B cell (primary cell): Measurements from ENCODE around the gene DCDC1. TPM values are rescaled to one million over a fixed set of nuclear protein-coding genes. Genes with fewer than 3 reads are reported as not detected.

ENCODE experiments used
- ATAC-seq: fragments of 200-7000 bp; cut with Tn5 transposase; one replicate; pipeline ENCODE4 v1.10.0; 2021; ENCODE audit warnings: low read depth, mild to moderate bottlenecking, moderate number of reproducible peaks, moderate library complexity
- CTCF ChIA-PET: fragments of 350-600 bp; sonication (Branson Sonifier 250); formaldehyde crosslinking; loops from one replicate; lab custom pipeline; 2021; ENCODE audit warnings: antibody characterized with exemption, inconsistent platforms; lab: Charles Lee
- POLR2A ChIA-PET: fragments of 350-600 bp; sonication (Branson Sonifier 250); formaldehyde crosslinking; loops from one replicate; lab custom pipeline; 2021; ENCODE audit warnings: antibody characterized with exemption; lab: Charles Lee
- DNase-seq: peaks from one replicate; pipeline ENCODE4 v3.0.0; 2013
- H2AFZ ChIP-seq: 2 replicates; pipeline ENCODE4 v1.6.1; 2012; ENCODE audit warnings: mild to moderate bottlenecking, low read depth, low read length; ENCODE audit not compliant: insufficient read depth, poor library complexity, severe bottlenecking
- H3K27ac ChIP-seq, 2 donors: 1 replicate in 1 of 2; 2 replicates in 1 of 2; pipeline ENCODE4 v1.5.1; 2012 to 2013; ENCODE audit warnings: low read length in 2 of 2, mild to moderate bottlenecking in 2 of 2, moderate library complexity in 1 of 2
- H3K27me3 ChIP-seq, 4 experiments: fragments of 200-600 bp in 1 of 4; sonication (generic) in 1 of 4; replicated peaks in 1 of 4; 1 replicate in 2 of 4; 2 replicates in 2 of 4; pipeline versions ENCODE4 v1.6.1 to v1.7.0; 2013 to 2016; ENCODE audit warnings: low read length in 3 of 4, mild to moderate bottlenecking in 2 of 4, mixed read lengths in 1 of 4, moderate library complexity in 1 of 4; ENCODE audit not compliant: insufficient read depth in 4 of 4, control insufficient read depth in 3 of 4; ENCODE audit errors: control extremely low read depth in 1 of 4
- H3K36me3 ChIP-seq, 2 experiments: replicated peaks in 1 of 2; 1 replicate in 1 of 2; 2 replicates in 1 of 2; pipeline versions ENCODE4 v1.6.1 to v1.7.1; 2013; ENCODE audit warnings: low read length in 1 of 2; ENCODE audit not compliant: insufficient read depth in 2 of 2, control insufficient read depth in 1 of 2; ENCODE audit errors: control extremely low read depth in 1 of 2, extremely low read depth in 1 of 2
- H3K4me1 ChIP-seq, 2 donors: fragments of 200-600 bp in 1 of 2; sonication (generic) in 1 of 2; 1 replicate in 1 of 2; 2 replicates in 1 of 2; pipeline versions ENCODE4 v1.5.1 to v1.6.1; 2013 to 2017; ENCODE audit warnings: low read length in 2 of 2; ENCODE audit not compliant: control insufficient read depth in 2 of 2, insufficient read depth in 2 of 2
- H3K4me2 ChIP-seq: replicated peaks from 2 replicates; pipeline ENCODE3; 2012; ENCODE audit warnings: mild to moderate bottlenecking, low read depth, low read length; ENCODE audit not compliant: poor library complexity, severe bottlenecking
- H3K4me3 ChIP-seq, 5 experiments: fragments of 200-600 bp in 1 of 5; sonication (generic) in 1 of 5; 1 replicate in 3 of 5; 2 replicates in 2 of 5; pipeline versions ENCODE4 v1.5.1 to v1.7.0; 2011 to 2016; ENCODE audit warnings: low read length in 4 of 5, mild to moderate bottlenecking in 4 of 5, low read depth in 2 of 5, control low read depth in 1 of 5, moderate library complexity in 1 of 5; ENCODE audit not compliant: insufficient read depth in 1 of 5; ENCODE audit errors: control extremely low read depth in 1 of 5, extremely low read depth in 1 of 5
- H3K79me2 ChIP-seq: fragments of 200-600 bp; sonication (generic); one replicate; pipeline ENCODE4 v1.6.0; 2016; ENCODE audit warnings: low read length; ENCODE audit not compliant: control insufficient read depth, insufficient read depth
- H3K9ac ChIP-seq: fragments of 200-600 bp; sonication (generic); 2 replicates; pipeline ENCODE4 v1.6.1; 2017; ENCODE audit warnings: mild to moderate bottlenecking, low read length, moderate library complexity
- H3K9me3 ChIP-seq, 3 donors: one replicate each; pipeline versions ENCODE4 v1.6.1 to v1.7.1; 2013; ENCODE audit warnings: low read length in 2 of 3; ENCODE audit not compliant: control insufficient read depth in 2 of 3, insufficient read depth in 1 of 3; ENCODE audit errors: control extremely low read depth in 1 of 3
- H4K20me1 ChIP-seq: 2 replicates; pipeline ENCODE4 v1.6.0; 2012; ENCODE audit warnings: mild to moderate bottlenecking, low read length; ENCODE audit not compliant: insufficient read depth, control insufficient read depth, poor library complexity, severe bottlenecking
- H3K27ac Mint-ChIP-seq: one replicate; pipeline ENCODE4 v1.8.0; 2021; ENCODE audit warnings: mixed read lengths
- H3K27me3 Mint-ChIP-seq: one replicate; pipeline ENCODE4 v1.8.0; 2021; ENCODE audit warnings: mixed read lengths
- H3K4me1 Mint-ChIP-seq: one replicate; pipeline ENCODE4 v1.8.0; 2021; ENCODE audit warnings: mixed read lengths
- H3K4me3 Mint-ChIP-seq: one replicate; pipeline ENCODE4 v1.8.0; 2021; ENCODE audit warnings: mixed read lengths
- H3K9me3 Mint-ChIP-seq: one replicate; pipeline ENCODE4 v1.8.0; 2022; ENCODE audit warnings: mixed read lengths; ENCODE audit not compliant: insufficient read depth
- CTCF ChIP-seq: fragments of 200-600 bp; IDR thresholded peaks from one replicate; pipeline ENCODE4 v1.8.0; 2022; ENCODE audit warnings: antibody characterized with exemption, mild to moderate bottlenecking
- EZH2 ChIP-seq: IDR thresholded peaks from 2 replicates; pipeline ENCODE4 v1.6.1; 2012; ENCODE audit warnings: borderline replicate concordance, low read depth, mild to moderate bottlenecking, moderate library complexity, low read length; ENCODE audit not compliant: insufficient read depth, poor library complexity, severe bottlenecking
- WGBS: methylation state at CpG from one replicate; pipeline ENCODE4 v1.1.5; 2013; ENCODE audit warnings: missing lambda C conversion rate; ENCODE audit not compliant: insufficient coverage; 5-methylcytosine and 5-hydroxymethylcytosine counted together
- intact Hi-C: fragments of 100-400 bp; cut with micrococcal nuclease; formaldehyde crosslinking; loops from one replicate; pipeline ENCODE4 v1.10.0; 2022
- polyA plus RNA-seq: library from polyadenylated mRNA; depleted of rRNA; stranded (reverse); fragments of >200 nt; gene quantifications from 2 replicates; pipeline ENCODE4 v1.2.3, GENCODE V29; 2012
- total RNA-seq, 2 donors: library from RNA; stranded (reverse); fragments of 120-200 nt in 1 of 2; gene quantifications; 1 replicate in 1 of 2; 2 replicates in 1 of 2; pipeline versions ENCODE4 v1.2.3 to v1.2.4, GENCODE V29; 2013 to 2022

DCDC1 gene
- total and polyA plus RNA-seq, 2 donors (not counting 1 experiment from before 2014, with no cell fraction given), result not detected

- no peaks in the 10 kb centered on the region for H3K79me2 ChIP-seq
- no peak overlapping the region for H3K4me3 ChIP-seq
- no peaks in the 10 kb centered on the region for H3K9me3 ChIP-seq
- no peak overlapping the region for H2AFZ ChIP-seq
- Mint-ChIP-seq H3K4me3 (no peak overlapping the region), H3K9me3 (no peaks in the 10 kb centered on the region), H3K27ac (no peak overlapping the region), H3K27me3 (no peaks in the 10 kb centered on the region), H3K4me1 (no peaks in the 10 kb centered on the region)
- POLR2A ChIA-PET, result no interaction called here
- H3K9ac ChIP-seq, result no peak overlapping the region
- H4K20me1 ChIP-seq, result no peaks in the 10 kb centered on the region
- no peak for DNase-seq
- ATAC-seq, result no peak
- WGBS, result 74% methylated on average over 3 of the region's 3 CpGs
- H3K36me3 ChIP-seq, result no peaks in the 10 kb centered on the region
- CTCF ChIA-PET, result no interaction called here
- no peak overlapping the region for H3K4me2 ChIP-seq
- H3K27me3 ChIP-seq, result no peaks in the 10 kb centered on the region
- no peaks in the 10 kb centered on the region for H3K4me1 ChIP-seq
- intact Hi-C loops, result no loop called here
- TF ChIP-seq EZH2 (no peak), CTCF (no peak)
- no peak overlapping the region for H3K27ac ChIP-seq
Measured at GRCh38 chr11:30873924-30874610, 495.5 kb downstream of the DCDC1 start.

- H3K4me1 ChIP-seq, result no peaks in the 10 kb centered on the region
- no CpG with 5 or more reads among the region's 2 CpGs for WGBS
- no peak for TF ChIP-seq EZH2
- no peak for TF ChIP-seq CTCF
- no peaks in the 10 kb centered on the region for H4K20me1 ChIP-seq
- Mint-ChIP-seq H3K27me3 (no peaks in the 10 kb centered on the region), H3K27ac (no peak overlapping the region), H3K4me1 (no peaks in the 10 kb centered on the region), H3K4me3 (no peak overlapping the region), H3K9me3 (no peaks in the 10 kb centered on the region)
- ChIA-PET POLR2A (no interaction called here), CTCF (no interaction called here)
- H3K9ac ChIP-seq, result no peak overlapping the region
- H3K4me3 ChIP-seq, result no peak overlapping the region
- ATAC-seq, result no peak
- H3K4me2 ChIP-seq, result no peak overlapping the region
- H3K27ac ChIP-seq, result no peak overlapping the region
- no peaks in the 10 kb centered on the region for H3K9me3 ChIP-seq
- H3K79me2 ChIP-seq, result no peaks in the 10 kb centered on the region
- H3K27me3 ChIP-seq, result no peaks in the 10 kb centered on the region
- no peaks in the 10 kb centered on the region for H3K36me3 ChIP-seq
- intact Hi-C loops, result no loop called here
- DNase-seq, result no peak
- H2AFZ ChIP-seq, result no peak overlapping the region
Measured at GRCh38 chr11:30868626-30869081, 500.9 kb downstream of the DCDC1 start.
